CD8-positive, alpha-beta memory T cell (primary cell): ENCODE results near the gene IDUA. TPM values are rescaled to one million over a fixed set of nuclear protein-coding genes. Genes with fewer than 3 reads are reported as not detected.

Experiments used
- CTCF ChIA-PET: fragments of 350-600 bp; sonication (Branson Sonifier 250); formaldehyde crosslinking; loops from one replicate; lab custom pipeline; 2021; ENCODE audit warnings: antibody characterized with exemption; lab: Charles Lee
- POLR2A ChIA-PET: fragments of 350-600 bp; sonication (Branson Sonifier 250); formaldehyde crosslinking; loops from one replicate; lab custom pipeline; 2021; ENCODE audit warnings: antibody characterized with exemption; lab: Charles Lee
- DNase-seq, 5 donors: peaks; one replicate each; pipeline versions ENCODE4 v3.0.0 to v3.0.0-alpha.2; 2020 to 2022; ENCODE audit warnings: mixed read lengths in 1 of 5
- H3K27ac ChIP-seq: one replicate; pipeline ENCODE4 v1.7.0; 2013; ENCODE audit warnings: low read depth, mild to moderate bottlenecking, low read length, moderate library complexity
- H3K27me3 ChIP-seq: 2 replicates; pipeline ENCODE4 v1.7.0; 2013; ENCODE audit warnings: low read length, mild to moderate bottlenecking; ENCODE audit not compliant: insufficient read depth, poor library complexity, severe bottlenecking
- H3K36me3 ChIP-seq: 2 replicates; pipeline ENCODE4 v1.7.0; 2013; ENCODE audit warnings: mild to moderate bottlenecking, low read length, moderate library complexity; ENCODE audit not compliant: insufficient read depth
- H3K4me1 ChIP-seq: 2 replicates; pipeline ENCODE4 v1.7.0; 2013; ENCODE audit warnings: mild to moderate bottlenecking, low read length, moderate library complexity; ENCODE audit not compliant: insufficient read depth
- H3K4me3 ChIP-seq: 2 replicates; pipeline ENCODE4 v1.7.0; 2013; ENCODE audit warnings: mild to moderate bottlenecking, low read length
- H3K9me3 ChIP-seq: 2 replicates; pipeline ENCODE4 v1.7.0; 2013; ENCODE audit warnings: mild to moderate bottlenecking, low read length
- H3K27ac Mint-ChIP-seq, 8 donors: one replicate each; pipeline ENCODE4 v1.8.0; 2020 to 2021; ENCODE audit warnings: mixed read lengths in 8 of 8, mild to moderate bottlenecking in 6 of 8, inconsistent platforms in 3 of 8, moderate library complexity in 3 of 8
- H3K27me3 Mint-ChIP-seq, 2 donors: one replicate each; pipeline ENCODE4 v1.8.0; 2020 to 2021; ENCODE audit warnings: mixed read lengths in 2 of 2, mild to moderate bottlenecking in 1 of 2, moderate library complexity in 1 of 2
- H3K36me3 Mint-ChIP-seq, 3 donors: one replicate each; pipeline ENCODE4 v1.8.0; 2020 to 2021; ENCODE audit warnings: mixed read lengths in 3 of 3, inconsistent platforms in 1 of 3, mild to moderate bottlenecking in 1 of 3
- H3K4me1 Mint-ChIP-seq, 3 donors: one replicate each; pipeline ENCODE4 v1.8.0; 2020 to 2021; ENCODE audit warnings: mixed read lengths in 3 of 3, inconsistent platforms in 1 of 3, mild to moderate bottlenecking in 1 of 3
- H3K4me3 Mint-ChIP-seq, 7 donors: one replicate each; pipeline ENCODE4 v1.8.0; 2020 to 2021; ENCODE audit warnings: mixed read lengths in 7 of 7, mild to moderate bottlenecking in 6 of 7, moderate library complexity in 4 of 7, inconsistent platforms in 2 of 7
- H3K9me3 Mint-ChIP-seq, 5 donors: one replicate each; pipeline ENCODE4 v1.8.0; 2020 to 2022; ENCODE audit warnings: mixed read lengths in 5 of 5, mild to moderate bottlenecking in 3 of 5, moderate library complexity in 2 of 5, inconsistent platforms in 1 of 5
- polyA plus RNA-seq: library from polyadenylated mRNA; unstranded; fragments of 300-500 nt; fragmentation: Illumina TruSeq; gene quantifications from one replicate; pipeline ENCODE4 v1.2.3, GENCODE V29; 2021
- total RNA-seq, 2 experiments: library from RNA; stranded (reverse); gene quantifications; one replicate each; pipeline ENCODE4 v1.2.3, GENCODE V29; 2021

Gene IDUA
- total and polyA plus RNA-seq, 3 experiments from 2014 or later = 9.3 to 19.1 (median 18.7) TPM

DNA sequence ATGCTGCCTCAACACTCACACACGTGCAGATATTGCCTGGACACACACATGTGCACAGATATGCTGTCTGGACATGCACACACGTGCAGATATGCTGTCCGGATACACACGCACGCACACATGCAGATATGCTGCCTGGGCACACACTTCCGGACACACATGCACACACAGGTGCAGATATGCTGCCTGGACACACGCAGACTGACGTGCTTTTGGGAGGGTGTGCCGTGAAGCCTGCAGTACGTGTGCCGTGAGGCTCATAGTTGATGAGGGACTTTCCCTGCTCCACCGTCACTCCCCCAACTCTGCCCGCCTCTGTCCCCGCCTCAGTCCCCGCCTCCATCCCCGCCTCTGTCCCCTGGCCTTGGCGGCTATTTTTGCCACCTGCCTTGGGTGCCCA, 39.3 kb downstream of the IDUA start:
- H3K9me3 ChIP-seq = no peaks in the 10 kb centered on the region
- no peaks in the 10 kb centered on the region for H3K27me3 Mint-ChIP-seq
- H3K4me1 ChIP-seq = no peaks in the 10 kb centered on the region
- H3K36me3 Mint-ChIP-seq = peaks cover 0 to 10% (median 2%) of the 10 kb centered on the region in 3 donors
- no peaks in the 10 kb centered on the region for H3K9me3 Mint-ChIP-seq
- peak in 1 of 5 donors; percentile 19 for DNase-seq
- H3K27me3 ChIP-seq = no peaks in the 10 kb centered on the region
- peak overlapping the region in 4 of 8 donors; percentile 4 to 48 (median 26) for H3K27ac Mint-ChIP-seq
- H3K36me3 ChIP-seq = no peaks in the 10 kb centered on the region
- no peak overlapping the region for H3K4me3 Mint-ChIP-seq
- ChIA-PET POLR2A (no interaction called here), CTCF (no interaction called here)
- H3K4me1 Mint-ChIP-seq = peaks cover 4 to 15% (median 8%) of the 10 kb centered on the region in 3 donors
- H3K4me3 ChIP-seq = no peak overlapping the region
- H3K27ac ChIP-seq = no peak overlapping the region

DNA sequence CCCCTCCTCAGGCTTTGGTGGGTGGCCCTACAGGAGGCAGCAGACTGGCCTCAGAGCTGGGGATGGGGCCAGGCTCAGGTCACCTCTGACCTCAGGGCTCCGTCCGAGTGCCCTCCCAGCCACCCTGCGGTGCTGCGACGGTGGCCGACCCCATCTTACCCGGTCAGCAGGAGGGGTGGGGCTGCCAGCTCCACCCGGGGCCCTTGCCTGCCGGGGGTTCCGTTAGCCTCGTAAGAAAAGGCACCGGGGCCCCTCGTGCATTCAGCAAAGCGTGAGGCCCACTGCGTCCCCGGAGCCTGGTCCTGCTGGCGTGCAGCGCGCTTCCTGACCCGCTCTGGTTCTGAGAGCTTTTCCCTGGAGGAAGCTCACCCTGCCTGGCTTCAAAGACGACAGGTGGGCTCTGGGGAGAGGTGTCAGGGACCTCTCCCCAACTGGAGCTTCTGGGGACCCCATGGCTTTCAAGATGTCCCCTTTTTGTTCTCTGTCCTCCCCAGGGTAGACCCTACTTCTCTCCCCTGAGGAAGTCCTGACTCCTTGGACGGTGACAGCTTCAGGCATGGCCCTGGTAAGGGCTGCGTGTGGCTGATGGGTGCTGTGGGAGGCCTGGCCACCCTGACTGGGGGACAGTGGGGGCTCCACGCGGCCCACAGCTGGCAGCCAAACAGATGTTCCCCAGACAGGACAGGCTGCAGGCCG, 40.5 kb downstream of the IDUA start:
- ChIA-PET POLR2A (no interaction called here), CTCF (no interaction called here)
- H3K4me1 ChIP-seq = no peaks in the 10 kb centered on the region
- no peaks in the 10 kb centered on the region for H3K36me3 ChIP-seq
- peaks cover 0 to 10% (median 2%) of the 10 kb centered on the region in 3 donors for H3K36me3 Mint-ChIP-seq
- H3K4me3 Mint-ChIP-seq = no peak overlapping the region
- no peaks in the 10 kb centered on the region for H3K9me3 Mint-ChIP-seq
- no peaks in the 10 kb centered on the region for H3K27me3 Mint-ChIP-seq
- DNase-seq = no peak
- H3K9me3 ChIP-seq = no peaks in the 10 kb centered on the region
- H3K4me3 ChIP-seq = no peak overlapping the region
- H3K27ac ChIP-seq = no peak overlapping the region
- H3K27me3 ChIP-seq = no peaks in the 10 kb centered on the region
- H3K4me1 Mint-ChIP-seq = peaks cover 4 to 15% (median 8%) of the 10 kb centered on the region in 3 donors
- no peak overlapping the region for H3K27ac Mint-ChIP-seq

DNA sequence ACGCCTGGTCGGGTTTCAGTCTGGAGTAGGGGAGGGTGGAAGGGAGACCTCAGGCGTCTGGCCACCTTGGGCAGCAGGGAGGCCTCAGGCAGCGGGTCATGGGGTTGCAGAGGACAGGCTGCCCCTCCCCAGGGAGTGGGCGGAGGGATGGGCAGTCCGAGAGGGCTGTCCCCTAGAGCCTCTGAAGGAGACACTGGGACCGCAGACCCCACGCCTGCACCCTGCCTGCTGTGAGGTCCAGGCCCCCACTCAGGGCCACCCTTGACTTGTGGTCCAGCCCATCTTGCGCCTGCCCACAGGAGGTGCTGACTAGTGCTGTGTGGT, 41.0 kb downstream of the IDUA start:
- peaks cover 4 to 15% (median 8%) of the 10 kb centered on the region in 3 donors for H3K4me1 Mint-ChIP-seq
- peaks cover 0 to 10% (median 2%) of the 10 kb centered on the region in 3 donors for H3K36me3 Mint-ChIP-seq
- no peak for DNase-seq
- Histone ChIP-seq H3K4me1 (no peaks in the 10 kb centered on the region), H3K4me3 (no peak overlapping the region), H3K27ac (no peak overlapping the region), H3K36me3 (no peaks in the 10 kb centered on the region), H3K9me3 (no peaks in the 10 kb centered on the region), H3K27me3 (no peaks in the 10 kb centered on the region)
- no peaks in the 10 kb centered on the region for H3K9me3 Mint-ChIP-seq
- CTCF ChIA-PET = no interaction called here
- H3K27ac Mint-ChIP-seq = no peak overlapping the region
- H3K27me3 Mint-ChIP-seq = peaks cover 0 to 1% of the 10 kb centered on the region in 2 donors
- POLR2A ChIA-PET = no interaction called here
- H3K4me3 Mint-ChIP-seq = no peak overlapping the region

DNA sequence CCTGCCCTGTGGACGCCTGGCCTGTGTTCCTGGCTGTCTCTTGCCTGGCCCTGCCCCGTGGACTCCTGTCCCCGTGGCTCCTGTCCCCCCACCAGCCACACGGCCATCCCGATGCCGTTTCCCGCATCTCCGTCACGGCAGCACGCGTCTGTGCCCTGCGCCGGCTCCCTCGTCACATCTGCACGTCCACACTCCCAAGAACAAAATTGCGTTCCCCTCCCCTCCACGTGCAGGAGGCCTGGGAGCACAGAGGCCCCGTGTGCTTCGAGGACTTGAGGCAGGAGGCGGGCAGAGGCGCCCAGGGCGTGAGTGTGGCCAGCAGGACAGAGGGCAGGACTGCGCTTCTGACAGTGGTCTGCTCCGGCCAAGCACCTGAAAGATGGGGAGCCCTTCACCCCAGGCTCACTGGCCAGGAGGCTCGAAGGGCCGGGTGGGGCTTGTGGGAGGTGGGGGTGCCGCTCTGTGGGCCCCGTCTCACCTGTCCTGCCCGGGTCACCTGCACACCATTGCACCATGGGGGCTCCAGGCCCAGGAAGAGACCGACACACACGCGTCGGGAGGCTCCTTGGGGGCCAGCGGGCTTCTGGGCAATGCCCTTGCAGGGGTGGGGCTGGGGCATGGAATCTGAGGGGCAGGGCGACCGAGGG, 41.9 kb downstream of the IDUA start:
- H3K27me3 Mint-ChIP-seq = peaks cover 0 to 1% of the 10 kb centered on the region in 2 donors
- Histone ChIP-seq H3K27me3 (no peaks in the 10 kb centered on the region), H3K4me1 (no peaks in the 10 kb centered on the region), H3K9me3 (no peaks in the 10 kb centered on the region), H3K4me3 (no peak overlapping the region), H3K36me3 (no peaks in the 10 kb centered on the region), H3K27ac (no peak overlapping the region)
- H3K9me3 Mint-ChIP-seq = no peaks in the 10 kb centered on the region
- H3K4me3 Mint-ChIP-seq = no peak overlapping the region
- DNase-seq = no peak
- POLR2A ChIA-PET = no interaction called here
- H3K36me3 Mint-ChIP-seq = peaks cover 0 to 9% (median 2%) of the 10 kb centered on the region in 3 donors
- CTCF ChIA-PET = no interaction called here
- peaks cover 4 to 15% (median 8%) of the 10 kb centered on the region in 3 donors for H3K4me1 Mint-ChIP-seq
- no peak overlapping the region for H3K27ac Mint-ChIP-seq

- Mint-ChIP-seq H3K36me3 (peaks cover 0 to 7% (median 2%) of the 10 kb centered on the region in 3 donors), H3K27me3 (peaks cover 0 to 1% of the 10 kb centered on the region in 2 donors), H3K4me3 (no peak overlapping the region), H3K4me1 (peaks cover 4 to 15% (median 8%) of the 10 kb centered on the region in 3 donors), H3K27ac (no peak overlapping the region), H3K9me3 (no peaks in the 10 kb centered on the region)
- ChIA-PET CTCF (no interaction called here), POLR2A (no interaction called here)
- H3K27me3 ChIP-seq = no peaks in the 10 kb centered on the region
- H3K27ac ChIP-seq = no peak overlapping the region
- H3K9me3 ChIP-seq = no peaks in the 10 kb centered on the region
- no peak overlapping the region for H3K4me3 ChIP-seq
- no peak for DNase-seq
- no peaks in the 10 kb centered on the region for H3K4me1 ChIP-seq
- H3K36me3 ChIP-seq = no peaks in the 10 kb centered on the region
These were observed 42.7 kb downstream of the IDUA start for GRCh38 chr4:1029529-1029928.

DNA sequence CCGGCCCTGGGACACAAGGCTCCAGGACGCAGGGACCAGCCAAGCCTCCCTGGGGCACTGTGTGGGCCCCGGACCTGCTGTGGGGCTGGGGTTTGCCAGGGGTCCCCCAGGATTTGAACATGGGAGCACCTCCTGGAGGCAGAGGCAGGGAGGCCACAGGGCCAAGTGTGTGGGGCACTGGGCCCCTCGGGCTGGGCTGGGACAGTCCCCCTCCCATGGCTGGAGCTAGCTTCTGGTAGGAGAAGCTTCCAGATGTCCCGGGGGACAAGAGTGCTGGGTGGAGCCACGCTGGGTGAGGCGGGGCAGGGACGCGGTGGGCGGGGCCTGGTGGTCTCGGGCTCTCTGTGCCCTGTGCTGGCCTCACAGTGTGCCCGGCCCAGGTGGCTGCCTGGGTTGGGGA, 43.2 kb downstream of the IDUA start:
- Mint-ChIP-seq H3K27ac (no peak overlapping the region), H3K9me3 (no peaks in the 10 kb centered on the region), H3K4me3 (no peak overlapping the region), H3K36me3 (peaks cover 0 to 7% (median 2%) of the 10 kb centered on the region in 3 donors), H3K4me1 (peaks cover 4 to 15% (median 8%) of the 10 kb centered on the region in 3 donors), H3K27me3 (peaks cover 0 to 1% of the 10 kb centered on the region in 2 donors)
- no peaks in the 10 kb centered on the region for H3K9me3 ChIP-seq
- H3K4me3 ChIP-seq = no peak overlapping the region
- no peaks in the 10 kb centered on the region for H3K36me3 ChIP-seq
- no peaks in the 10 kb centered on the region for H3K27me3 ChIP-seq
- no peak overlapping the region for H3K27ac ChIP-seq
- CTCF ChIA-PET = no interaction called here
- no peak for DNase-seq
- H3K4me1 ChIP-seq = no peaks in the 10 kb centered on the region
- POLR2A ChIA-PET = no interaction called here

- POLR2A ChIA-PET = no interaction called here
- Mint-ChIP-seq H3K36me3 (peaks cover 0 to 1% (median 0%) of the 10 kb centered on the region in 3 donors), H3K27ac (no peak overlapping the region), H3K4me3 (no peak overlapping the region), H3K27me3 (peaks cover 0 to 1% of the 10 kb centered on the region in 2 donors), H3K4me1 (peaks cover 4 to 10% (median 7%) of the 10 kb centered on the region in 3 donors), H3K9me3 (no peaks in the 10 kb centered on the region)
- CTCF ChIA-PET = no interaction called here
- no peaks in the 10 kb centered on the region for H3K36me3 ChIP-seq
- no peak for DNase-seq
- no peaks in the 10 kb centered on the region for H3K9me3 ChIP-seq
- H3K4me1 ChIP-seq = no peaks in the 10 kb centered on the region
- no peak overlapping the region for H3K4me3 ChIP-seq
- H3K27me3 ChIP-seq = no peaks in the 10 kb centered on the region
- H3K27ac ChIP-seq = no peak overlapping the region
These were observed 43.7 kb downstream of the IDUA start for GRCh38 chr4:1030559-1030958.

DNA sequence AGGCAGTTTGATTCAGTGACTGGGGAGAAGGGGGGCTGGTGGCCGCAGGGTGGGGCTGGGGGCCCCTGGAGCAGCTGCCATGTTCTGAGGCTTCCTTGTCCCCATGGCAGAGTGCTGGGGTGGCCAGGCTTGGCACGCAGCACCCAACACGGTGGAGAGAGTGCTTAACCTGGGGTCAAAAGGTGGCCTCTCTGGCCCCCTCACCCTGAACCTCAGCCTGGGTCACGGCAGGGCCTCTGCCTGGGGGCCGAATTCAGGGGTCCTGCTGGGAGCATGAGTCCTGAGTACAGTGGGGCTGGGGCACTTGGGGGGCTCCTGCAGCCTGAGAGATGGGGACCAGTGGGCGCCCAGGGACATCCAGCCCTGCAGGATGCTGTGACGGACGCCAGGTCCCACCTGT, 44.5 kb downstream of the IDUA start:
- Mint-ChIP-seq H3K36me3 (no peaks in the 10 kb centered on the region), H3K27ac (no peak overlapping the region), H3K4me1 (peaks cover 0 to 2% (median 0%) of the 10 kb centered on the region in 3 donors), H3K27me3 (peaks cover 0 to 1% of the 10 kb centered on the region in 2 donors), H3K4me3 (no peak overlapping the region), H3K9me3 (no peaks in the 10 kb centered on the region)
- H3K27ac ChIP-seq = no peak overlapping the region
- no peak overlapping the region for H3K4me3 ChIP-seq
- no peaks in the 10 kb centered on the region for H3K9me3 ChIP-seq
- no peaks in the 10 kb centered on the region for H3K36me3 ChIP-seq
- no peaks in the 10 kb centered on the region for H3K27me3 ChIP-seq
- DNase-seq = no peak
- POLR2A ChIA-PET = no interaction called here
- no peaks in the 10 kb centered on the region for H3K4me1 ChIP-seq
- CTCF ChIA-PET = no interaction called here
